ENCODE data around the gene MEGF6.
"Not testable (repeated sequence)": the region's sequence is repeated elsewhere in the genome, so short reads cannot be mapped to it uniquely, and the experiment has no call there.

The MEGF6 gene

DNA sequence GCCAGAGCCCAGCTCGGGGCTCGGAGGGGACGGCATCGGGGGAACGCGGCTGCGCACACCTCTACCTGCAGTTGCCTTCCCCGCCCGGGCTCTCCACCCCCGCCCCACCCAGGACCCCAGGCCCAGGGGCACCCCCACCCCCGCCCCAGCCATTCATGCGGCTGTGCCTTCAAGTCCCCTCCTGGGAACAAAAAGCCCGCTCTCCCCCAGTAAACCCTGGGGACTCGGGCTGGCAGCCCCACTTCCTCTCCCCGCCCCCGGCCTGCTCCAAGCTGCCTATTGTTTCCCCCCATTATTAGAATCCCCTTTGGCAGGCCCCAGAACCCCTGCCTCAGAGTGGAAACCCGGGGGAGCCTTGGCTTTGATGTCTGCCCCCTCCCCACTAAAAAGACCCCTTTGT is 18.0 kb downstream of the MEGF6 start:
- TF ChIP-seq CTCF (IDR thresholded peaks at IDR 0.05; ENCODE audit: insufficient read depth, low read depth, low read length, missing control alignments): no peak
- DNase-seq (ENCODE audit: low read depth): no peak
- H3K4me3 ChIP-seq (ENCODE audit: low read depth, low read length): no peak overlapping the region

DNA sequence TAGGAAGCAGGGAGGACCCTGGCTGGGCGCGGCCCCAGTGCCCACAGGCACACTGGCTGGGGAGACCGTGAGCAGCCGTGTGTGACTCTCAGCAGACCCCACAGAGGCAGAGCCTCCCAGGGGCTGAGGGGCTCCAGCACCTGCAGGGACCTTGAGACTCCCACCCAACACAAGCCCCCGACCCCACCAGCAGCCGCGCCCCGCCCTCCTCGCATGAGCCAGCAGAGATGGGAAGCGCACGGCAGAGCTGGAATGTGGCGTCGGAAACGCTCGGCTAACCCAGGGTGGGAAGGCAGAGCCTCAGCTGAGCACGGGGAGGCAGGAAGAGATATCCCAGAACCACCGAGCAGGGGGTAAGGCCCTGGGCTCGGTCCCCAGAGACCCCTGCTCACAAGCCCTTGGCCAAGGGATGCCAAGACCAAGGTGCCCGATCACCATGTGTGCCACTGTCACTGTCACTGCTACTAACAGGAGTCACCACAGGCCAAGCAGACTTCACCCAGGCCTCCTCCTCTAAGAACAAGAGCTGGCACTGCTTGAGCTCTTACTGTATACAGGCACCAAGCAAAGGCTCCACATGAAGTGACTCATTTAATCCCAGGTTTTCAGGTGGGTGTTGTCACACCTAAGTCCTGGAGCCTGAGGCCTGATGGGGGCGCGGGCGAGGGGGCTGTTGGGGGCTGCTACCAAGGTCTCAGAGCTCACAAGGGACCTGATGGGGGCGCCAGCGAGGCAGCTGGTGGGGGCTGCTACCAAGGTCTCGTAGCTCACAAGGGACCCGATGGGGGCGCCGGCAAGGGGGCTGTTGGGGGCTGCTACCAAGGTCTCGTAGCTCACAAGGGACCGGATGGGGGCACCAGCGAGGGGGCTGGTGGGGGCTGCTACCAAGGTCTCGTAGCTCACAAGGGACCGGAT is 20.1 kb downstream of the MEGF6 start:
- TF ChIP-seq CTCF (IDR thresholded peaks at IDR 0.05; ENCODE audit: insufficient read depth, low read depth, low read length, missing control alignments): no peak
- no peak overlapping the region for H3K4me3 ChIP-seq (ENCODE audit: low read depth, low read length)
- DNase-seq (ENCODE audit: low read depth): no peak

GRCh38 chr1:3590139-3590763 is 21.1 kb downstream of the MEGF6 start:
- no peak for TF ChIP-seq CTCF (IDR thresholded peaks at IDR 0.05; ENCODE audit: insufficient read depth, low read depth, low read length, missing control alignments)
- no peak for DNase-seq (ENCODE audit: low read depth)
- no peak overlapping the region for H3K4me3 ChIP-seq (ENCODE audit: low read depth, low read length)

GRCh38 chr1:3588395-3588794 is 22.9 kb downstream of the MEGF6 start:
- no peak overlapping the region for H3K4me3 ChIP-seq (ENCODE audit: low read depth, low read length)
- no peak for DNase-seq (ENCODE audit: low read depth)
- TF ChIP-seq CTCF (IDR thresholded peaks at IDR 0.05; ENCODE audit: insufficient read depth, low read depth, low read length, missing control alignments): no peak

DNA sequence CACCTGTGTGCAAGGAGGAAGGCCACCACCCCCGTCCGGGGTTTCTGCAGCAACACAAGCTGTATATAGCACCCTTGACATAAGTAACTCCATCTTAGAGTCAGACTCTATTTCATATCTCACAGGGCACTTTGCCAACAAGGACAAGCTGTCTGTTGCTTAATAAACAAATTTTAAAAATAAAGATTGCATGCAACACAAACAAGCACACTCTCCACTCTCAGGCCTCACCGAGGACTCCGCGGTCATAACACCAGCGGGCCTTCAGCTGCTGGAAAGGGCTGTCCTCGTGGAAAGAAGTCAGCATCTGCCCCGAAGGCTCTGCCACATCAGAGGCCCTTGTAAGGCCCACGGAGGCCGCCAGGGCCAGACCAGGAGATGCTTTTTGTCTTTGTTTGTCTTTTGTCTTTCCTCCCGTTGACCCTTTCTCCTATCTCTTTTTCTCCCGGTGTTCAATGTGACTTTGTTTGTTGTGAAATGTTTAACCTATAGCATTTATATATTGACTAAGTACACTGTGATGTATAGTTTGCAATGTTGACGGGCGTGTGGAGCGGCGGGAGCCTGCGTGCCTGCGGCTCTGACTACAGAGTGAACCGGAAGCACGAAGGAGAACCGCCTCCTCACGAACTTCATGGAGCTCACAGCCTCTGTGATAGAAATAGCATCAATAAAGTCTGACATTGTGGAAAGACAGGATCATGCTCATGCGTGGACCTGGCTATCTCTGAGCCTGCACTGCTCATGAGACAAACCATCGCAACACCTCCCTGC is 24.1 kb downstream of the MEGF6 start:
- H3K4me3 ChIP-seq (ENCODE audit: low read depth, low read length): no peak overlapping the region
- no peak for TF ChIP-seq CTCF (IDR thresholded peaks at IDR 0.05; ENCODE audit: insufficient read depth, low read depth, low read length, missing control alignments)
- DNase-seq (ENCODE audit: low read depth): no peak

DNA sequence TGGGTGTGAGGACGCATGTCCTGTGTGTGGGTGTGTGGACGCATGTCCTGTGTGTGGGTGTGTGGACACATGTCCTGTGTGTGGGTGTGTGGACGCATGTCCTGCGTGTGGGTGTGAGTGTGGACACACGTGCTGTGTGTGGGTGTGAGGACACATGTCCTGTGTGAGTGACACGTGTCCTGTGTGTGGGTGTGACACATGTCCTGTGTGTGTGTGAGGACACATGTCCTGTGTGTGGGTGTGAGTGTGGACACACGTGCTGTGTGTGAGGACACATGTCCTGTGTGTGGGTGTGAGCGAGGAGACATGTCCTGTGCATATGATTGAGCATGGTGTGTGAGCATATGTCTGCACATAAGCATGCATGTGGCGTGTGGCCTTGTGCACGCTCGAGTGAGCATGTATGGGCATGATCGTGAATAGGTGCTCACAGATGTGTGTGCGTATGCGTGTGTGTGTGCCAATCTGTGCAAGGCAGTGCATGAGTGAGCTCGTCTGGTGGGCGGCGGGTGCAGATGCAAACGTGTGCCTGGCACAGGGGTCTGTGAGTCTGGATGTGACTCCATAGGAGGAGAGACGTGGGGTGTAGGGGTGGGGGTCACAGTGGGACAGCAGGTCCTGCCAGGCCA is 25.3 kb downstream of the MEGF6 start:
- H3K4me3 ChIP-seq (ENCODE audit: low read depth, low read length): no peak overlapping the region
- DNase-seq (ENCODE audit: low read depth): no peak
- TF ChIP-seq CTCF (IDR thresholded peaks at IDR 0.05; ENCODE audit: insufficient read depth, low read depth, low read length, missing control alignments): no peak

GRCh38 chr1:3585353-3585868 is 25.9 kb downstream of the MEGF6 start:
- not testable (repeated sequence) for DNase-seq (ENCODE audit: low read depth)

More at GRCh38 chr1:3585353-3585868, 25.9 kb downstream of the MEGF6 start:
- H3K4me3 ChIP-seq (ENCODE audit: low read depth, low read length): not testable (repeated sequence)
